WI38 (cell line): ENCODE results near the gene ZNF44.

ENCODE experiments used
- H3K4me3 ChIP-seq: 2 replicates; pipeline ENCODE4 v1.5.1; 2011; ENCODE audit warnings: low read depth, mild to moderate bottlenecking, control low read depth, low read length
- TF ChIP-seq, protein P1 (sequence below): IDR thresholded peaks from 2 replicates; pipeline ENCODE4 v1.5.1; 2012; ENCODE audit warnings: low read depth, mild to moderate bottlenecking, control low read depth, low read length

ZNF44 gene

DNA sequence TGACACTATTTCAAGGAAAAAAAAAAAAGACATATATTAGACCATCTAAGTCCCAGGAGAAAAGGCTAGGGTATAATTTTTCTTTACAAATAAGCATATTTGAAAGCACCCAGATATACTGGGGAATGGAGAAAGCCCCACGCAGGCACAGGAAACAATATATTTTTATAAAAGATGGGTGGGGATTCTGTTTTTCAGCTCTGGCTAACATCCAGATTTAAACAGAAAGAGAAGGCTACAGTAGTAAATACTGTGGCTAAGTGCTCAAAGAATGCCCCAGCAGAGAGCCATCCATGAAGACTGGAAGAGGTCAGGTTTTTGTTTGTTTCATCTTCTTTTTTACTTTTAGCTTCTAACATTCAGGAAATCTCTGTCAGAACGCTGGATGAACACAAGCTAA is 16.0 kb downstream of the ZNF44 start:
- H3K4me3 ChIP-seq: no peak overlapping the region
- TF ChIP-seq, protein P1, sequence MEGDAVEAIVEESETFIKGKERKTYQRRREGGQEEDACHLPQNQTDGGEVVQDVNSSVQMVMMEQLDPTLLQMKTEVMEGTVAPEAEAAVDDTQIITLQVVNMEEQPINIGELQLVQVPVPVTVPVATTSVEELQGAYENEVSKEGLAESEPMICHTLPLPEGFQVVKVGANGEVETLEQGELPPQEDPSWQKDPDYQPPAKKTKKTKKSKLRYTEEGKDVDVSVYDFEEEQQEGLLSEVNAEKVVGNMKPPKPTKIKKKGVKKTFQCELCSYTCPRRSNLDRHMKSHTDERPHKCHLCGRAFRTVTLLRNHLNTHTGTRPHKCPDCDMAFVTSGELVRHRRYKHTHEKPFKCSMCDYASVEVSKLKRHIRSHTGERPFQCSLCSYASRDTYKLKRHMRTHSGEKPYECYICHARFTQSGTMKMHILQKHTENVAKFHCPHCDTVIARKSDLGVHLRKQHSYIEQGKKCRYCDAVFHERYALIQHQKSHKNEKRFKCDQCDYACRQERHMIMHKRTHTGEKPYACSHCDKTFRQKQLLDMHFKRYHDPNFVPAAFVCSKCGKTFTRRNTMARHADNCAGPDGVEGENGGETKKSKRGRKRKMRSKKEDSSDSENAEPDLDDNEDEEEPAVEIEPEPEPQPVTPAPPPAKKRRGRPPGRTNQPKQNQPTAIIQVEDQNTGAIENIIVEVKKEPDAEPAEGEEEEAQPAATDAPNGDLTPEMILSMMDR: no peak

DNA sequence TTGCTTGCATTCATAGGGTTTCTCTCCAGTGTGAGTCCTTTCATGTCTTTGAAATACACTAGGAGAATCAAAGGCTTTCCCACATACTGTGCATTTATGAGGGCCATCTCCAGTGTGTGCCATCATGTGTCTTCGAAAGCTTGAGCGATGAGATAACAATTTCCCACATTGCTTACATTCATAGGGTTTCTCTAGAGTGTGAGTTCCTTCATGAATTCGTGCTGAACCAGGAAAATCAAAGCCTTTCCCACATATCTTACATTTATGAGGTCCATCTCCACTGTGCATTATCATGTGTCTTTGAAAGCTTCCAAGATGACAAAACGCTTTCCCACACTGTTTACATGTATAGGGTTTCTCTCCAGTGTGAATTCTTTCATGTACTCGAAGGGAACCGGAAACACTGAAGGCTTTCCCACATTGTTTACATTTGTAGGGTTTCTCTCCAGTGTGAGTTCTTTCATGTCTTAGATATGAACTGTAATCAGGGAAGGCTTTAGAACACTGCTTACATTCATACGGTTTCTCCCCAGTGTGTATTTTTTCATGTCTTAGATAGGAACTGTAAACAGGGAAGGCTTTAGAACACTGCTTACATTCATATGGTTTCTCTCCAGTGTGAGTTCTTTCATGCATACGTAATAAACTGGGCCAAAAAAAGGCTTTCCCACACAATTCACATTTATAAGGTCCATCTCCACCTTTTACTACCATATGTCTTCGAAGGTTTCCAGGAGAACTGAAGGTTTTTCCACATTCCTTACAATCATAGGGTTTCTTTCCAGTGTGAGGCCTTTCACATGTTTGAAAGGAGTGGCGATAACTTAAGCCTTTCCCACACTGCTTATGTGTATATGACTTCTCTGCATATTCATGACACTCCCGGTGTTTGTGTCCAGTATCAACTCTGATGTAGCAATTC is 21.4 kb downstream of the ZNF44 start:
- TF ChIP-seq, protein P1: no peak
- no peak overlapping the region for H3K4me3 ChIP-seq

DNA sequence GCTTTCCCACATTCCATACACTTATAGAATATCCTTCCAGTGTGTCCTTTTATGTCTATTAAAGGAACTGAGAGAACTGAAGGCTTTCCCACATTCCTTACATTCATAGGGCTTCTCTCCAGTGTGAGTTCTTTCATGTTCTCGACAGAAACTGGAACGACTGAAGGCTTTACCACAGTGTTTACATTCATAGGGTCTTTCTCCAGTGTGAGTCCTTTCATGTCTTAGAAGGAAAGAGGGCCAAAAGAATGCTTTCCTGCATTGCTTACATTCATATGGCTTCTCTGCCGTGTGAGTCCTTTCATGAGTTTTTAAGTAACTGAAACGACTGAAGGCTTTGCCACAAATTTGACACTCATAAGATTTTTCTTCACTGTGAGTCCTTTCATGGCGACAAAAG is 22.3 kb downstream of the ZNF44 start:
- H3K4me3 ChIP-seq: no peak overlapping the region
- TF ChIP-seq, protein P1: no peak

DNA sequence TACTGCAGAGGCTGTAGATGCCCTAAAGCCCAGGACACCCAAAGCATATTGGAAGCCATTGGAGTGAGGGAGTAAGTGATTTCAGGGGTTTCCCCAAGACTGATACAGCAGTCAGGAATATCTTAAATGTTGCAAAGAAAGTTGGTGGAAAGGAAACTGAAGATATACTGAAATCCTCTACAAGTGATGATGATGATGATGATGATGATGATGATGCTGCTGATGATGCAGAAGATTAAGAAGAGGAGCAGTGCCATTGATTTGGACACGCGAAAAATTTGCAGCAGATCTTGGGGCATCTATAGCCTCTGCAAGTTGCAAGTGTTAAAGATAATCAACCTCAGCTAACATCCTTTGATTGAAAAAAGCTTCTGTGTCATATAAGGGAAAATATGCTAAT is 23.8 kb downstream of the ZNF44 start:
- TF ChIP-seq, protein P1: no peak
- no peak overlapping the region for H3K4me3 ChIP-seq

DNA sequence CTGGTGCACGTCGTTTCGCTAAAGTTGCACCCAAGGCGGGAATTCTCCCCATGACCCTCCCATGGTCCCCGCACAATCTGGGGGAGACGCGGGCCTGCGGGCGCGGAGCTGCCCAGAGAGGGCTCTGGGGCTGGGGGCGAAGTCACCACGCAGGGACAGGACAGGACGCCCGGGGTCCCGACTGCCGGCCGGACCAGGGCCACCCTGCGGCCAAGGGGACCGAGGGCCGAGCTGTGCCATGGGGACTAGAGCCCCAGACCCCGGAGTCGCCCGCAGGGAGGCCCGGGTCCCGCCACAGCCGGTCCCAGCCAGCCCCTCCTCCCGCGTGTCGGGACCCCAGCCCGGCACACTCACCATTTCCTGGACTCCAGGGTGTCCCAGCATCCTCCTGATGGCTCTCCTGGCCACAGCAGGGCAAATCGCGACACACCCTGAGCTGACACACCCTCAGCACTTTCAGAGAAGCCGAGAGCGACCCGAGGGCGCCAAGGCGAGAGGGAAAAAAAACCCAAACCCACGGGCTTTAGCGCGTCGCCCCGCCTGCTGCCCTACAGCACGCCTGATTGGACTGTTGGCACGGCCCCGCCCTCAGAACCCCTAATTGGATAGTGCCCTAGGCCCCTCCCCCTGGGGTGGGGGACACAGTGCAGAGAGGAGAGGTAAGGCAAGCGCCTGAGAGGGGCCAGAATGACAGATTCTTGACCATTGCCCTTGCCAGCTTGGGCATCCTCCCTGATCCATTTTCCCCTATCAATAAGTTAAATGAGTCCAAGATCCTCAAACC is 28.6 kb downstream of the ZNF44 start:
- H3K4me3 ChIP-seq: no peak overlapping the region
- TF ChIP-seq, protein P1: no peak

DNA sequence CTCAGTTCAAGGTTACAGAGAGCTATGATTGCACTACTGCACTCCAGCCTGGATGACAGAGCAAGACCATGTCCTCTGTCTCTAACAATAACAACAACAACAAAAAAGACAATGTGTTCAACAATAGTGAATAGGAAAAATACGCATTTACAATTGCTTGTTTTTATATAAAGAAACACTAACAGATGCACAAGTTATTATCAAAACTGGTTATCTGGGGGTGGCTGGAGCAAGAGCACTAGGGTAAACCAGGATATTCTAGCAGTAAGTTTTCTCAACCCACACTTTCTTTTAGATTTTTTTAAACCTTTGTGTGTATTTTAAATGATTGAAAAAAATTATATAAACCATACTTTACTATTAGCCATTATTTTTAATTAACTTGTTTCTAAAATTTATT is 33.1 kb downstream of the ZNF44 start:
- TF ChIP-seq, protein P1: no peak
- no peak overlapping the region for H3K4me3 ChIP-seq

DNA sequence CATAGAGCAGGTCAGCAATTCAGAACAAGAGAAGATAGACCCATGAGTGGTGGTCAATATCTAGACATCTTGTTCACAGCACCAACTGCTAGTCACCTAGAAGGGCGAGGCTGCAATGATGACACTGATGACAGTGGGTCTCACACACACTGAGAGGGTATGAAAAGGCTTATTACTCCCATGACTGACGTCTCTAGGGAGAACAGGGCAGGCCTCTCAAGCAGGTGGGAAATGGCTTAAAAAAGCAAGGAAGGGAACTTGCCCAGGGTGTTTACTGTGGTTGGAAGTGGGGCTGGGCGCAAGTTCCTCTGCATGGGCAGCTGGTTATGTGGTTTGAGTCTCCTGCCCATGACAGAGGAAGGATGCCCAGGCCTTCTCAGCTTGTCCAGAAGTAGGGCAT is 33.8 kb downstream of the ZNF44 start:
- TF ChIP-seq, protein P1: no peak
- no peak overlapping the region for H3K4me3 ChIP-seq
